ENCODE measurements around the gene MTF2. TPM values are rescaled to one million over a fixed set of nuclear protein-coding genes. Genes with fewer than 3 reads are reported as not detected.

MTF2 gene
- total and polyA plus RNA-seq, 2 experiments from 2014 or later, result 82.1 to 133 TPM

- TF ChIP-seq, protein P1, sequence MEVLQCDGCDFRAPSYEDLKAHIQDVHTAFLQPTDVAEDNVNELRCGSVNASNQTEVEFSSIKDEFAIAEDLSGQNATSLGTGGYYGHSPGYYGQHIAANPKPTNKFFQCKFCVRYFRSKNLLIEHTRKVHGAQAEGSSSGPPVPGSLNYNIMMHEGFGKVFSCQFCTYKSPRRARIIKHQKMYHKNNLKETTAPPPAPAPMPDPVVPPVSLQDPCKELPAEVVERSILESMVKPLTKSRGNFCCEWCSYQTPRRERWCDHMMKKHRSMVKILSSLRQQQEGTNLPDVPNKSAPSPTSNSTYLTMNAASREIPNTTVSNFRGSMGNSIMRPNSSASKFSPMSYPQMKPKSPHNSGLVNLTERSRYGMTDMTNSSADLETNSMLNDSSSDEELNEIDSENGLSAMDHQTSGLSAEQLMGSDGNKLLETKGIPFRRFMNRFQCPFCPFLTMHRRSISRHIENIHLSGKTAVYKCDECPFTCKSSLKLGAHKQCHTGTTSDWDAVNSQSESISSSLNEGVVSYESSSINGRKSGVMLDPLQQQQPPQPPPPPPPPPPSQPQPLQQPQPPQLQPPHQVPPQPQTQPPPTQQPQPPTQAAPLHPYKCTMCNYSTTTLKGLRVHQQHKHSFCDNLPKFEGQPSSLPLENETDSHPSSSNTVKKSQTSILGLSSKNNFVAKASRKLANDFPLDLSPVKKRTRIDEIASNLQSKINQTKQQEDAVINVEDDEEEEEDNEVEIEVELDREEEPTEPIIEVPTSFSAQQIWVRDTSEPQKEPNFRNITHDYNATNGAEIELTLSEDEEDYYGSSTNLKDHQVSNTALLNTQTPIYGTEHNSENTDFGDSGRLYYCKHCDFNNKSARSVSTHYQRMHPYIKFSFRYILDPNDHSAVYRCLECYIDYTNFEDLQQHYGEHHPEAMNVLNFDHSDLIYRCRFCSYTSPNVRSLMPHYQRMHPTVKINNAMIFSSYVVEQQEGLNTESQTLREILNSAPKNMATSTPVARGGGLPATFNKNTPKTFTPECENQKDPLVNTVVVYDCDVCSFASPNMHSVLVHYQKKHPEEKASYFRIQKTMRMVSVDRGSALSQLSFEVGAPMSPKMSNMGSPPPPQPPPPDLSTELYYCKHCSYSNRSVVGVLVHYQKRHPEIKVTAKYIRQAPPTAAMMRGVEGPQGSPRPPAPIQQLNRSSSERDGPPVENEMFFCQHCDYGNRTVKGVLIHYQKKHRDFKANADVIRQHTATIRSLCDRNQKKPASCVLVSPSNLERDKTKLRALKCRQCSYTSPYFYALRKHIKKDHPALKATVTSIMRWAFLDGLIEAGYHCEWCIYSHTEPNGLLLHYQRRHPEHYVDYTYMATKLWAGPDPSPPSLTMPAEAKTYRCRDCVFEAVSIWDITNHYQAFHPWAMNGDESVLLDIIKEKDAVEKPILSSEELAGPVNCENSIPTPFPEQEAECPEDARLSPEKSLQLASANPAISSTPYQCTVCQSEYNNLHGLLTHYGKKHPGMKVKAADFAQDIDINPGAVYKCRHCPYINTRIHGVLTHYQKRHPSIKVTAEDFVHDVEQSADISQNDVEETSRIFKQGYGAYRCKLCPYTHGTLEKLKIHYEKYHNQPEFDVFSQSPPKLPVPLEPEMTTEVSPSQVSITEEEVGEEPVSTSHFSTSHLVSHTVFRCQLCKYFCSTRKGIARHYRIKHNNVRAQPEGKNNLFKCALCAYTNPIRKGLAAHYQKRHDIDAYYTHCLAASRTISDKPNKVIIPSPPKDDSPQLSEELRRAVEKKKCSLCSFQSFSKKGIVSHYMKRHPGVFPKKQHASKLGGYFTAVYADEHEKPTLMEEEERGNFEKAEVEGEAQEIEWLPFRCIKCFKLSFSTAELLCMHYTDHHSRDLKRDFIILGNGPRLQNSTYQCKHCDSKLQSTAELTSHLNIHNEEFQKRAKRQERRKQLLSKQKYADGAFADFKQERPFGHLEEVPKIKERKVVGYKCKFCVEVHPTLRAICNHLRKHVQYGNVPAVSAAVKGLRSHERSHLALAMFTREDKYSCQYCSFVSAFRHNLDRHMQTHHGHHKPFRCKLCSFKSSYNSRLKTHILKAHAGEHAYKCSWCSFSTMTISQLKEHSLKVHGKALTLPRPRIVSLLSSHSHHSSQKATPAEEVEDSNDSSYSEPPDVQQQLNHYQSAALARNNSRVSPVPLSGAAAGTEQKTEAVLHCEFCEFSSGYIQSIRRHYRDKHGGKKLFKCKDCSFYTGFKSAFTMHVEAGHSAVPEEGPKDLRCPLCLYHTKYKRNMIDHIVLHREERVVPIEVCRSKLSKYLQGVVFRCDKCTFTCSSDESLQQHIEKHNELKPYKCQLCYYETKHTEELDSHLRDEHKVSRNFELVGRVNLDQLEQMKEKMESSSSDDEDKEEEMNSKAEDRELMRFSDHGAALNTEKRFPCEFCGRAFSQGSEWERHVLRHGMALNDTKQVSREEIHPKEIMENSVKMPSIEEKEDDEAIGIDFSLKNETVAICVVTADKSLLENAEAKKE (CRISPR knock-in tag; IDR thresholded peaks at IDR 0.05), result no peak
- TF ChIP-seq CTCF (conservative IDR thresholded peaks at IDR 0.05; ENCODE audit: low read depth in 2 of 2) (no peak), STAT1 (IDR thresholded peaks at IDR 0.05; ENCODE audit: unreplicated experiment) (no peak), ZNF114 (CRISPR knock-in tag; IDR thresholded peaks at IDR 0.05) (no peak), JUNB (IDR thresholded peaks at IDR 0.05; ENCODE audit: unreplicated experiment) (no peak), EZH2phosphoT487 (IDR thresholded peaks at IDR 0.05; ENCODE audit: unreplicated experiment) (no peak), POLR2AphosphoS5 (IDR thresholded peaks at IDR 0.05; ENCODE audit: low read depth) (no peak)
These were observed 630 bp downstream of the MTF2 start (continued) for GRCh38 chr1:93079685-93080141.
